Fibroblast of skin of right biceps (primary cell): ENCODE measurements around the gene WRAP73.

Experiments used
- DNase-seq: peaks from one replicate; pipeline ENCODE4 v3.0.0-alpha.2; 2013

WRAP73 gene

DNA sequence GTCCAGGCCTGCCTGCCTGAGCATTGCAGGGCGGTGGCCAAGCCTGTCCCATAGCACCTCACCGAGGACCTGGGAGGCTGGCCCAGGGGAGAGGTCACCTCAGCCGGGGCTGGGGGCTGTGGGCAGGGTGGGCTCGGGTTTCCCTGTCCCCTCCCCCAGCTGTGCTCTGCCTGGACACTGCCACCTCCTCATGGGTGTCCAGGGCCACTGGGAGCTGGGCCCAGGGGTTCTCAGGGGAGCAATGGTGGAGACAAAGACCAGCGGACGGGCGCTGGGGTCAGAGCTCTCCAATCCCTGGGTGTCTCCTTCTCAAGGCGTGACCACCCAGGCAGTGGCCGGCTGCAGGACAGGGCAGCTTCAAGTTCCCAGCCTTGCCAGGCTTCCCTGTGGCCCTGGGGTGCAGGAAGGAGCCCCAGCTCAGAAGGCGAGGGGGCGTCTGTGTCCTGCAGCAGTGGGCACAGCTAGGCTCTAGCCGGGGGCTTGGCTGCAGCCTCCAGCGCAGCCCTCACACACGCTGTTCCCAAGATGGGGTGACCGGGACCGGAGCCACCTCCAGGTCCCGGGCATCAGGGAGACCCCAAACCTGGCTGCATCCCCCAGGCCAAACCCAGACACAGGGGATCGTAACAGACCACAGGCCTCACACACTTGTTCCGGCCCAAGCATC, 31.5 kb upstream of the WRAP73 start:
- DNase-seq, result no peak

DNA sequence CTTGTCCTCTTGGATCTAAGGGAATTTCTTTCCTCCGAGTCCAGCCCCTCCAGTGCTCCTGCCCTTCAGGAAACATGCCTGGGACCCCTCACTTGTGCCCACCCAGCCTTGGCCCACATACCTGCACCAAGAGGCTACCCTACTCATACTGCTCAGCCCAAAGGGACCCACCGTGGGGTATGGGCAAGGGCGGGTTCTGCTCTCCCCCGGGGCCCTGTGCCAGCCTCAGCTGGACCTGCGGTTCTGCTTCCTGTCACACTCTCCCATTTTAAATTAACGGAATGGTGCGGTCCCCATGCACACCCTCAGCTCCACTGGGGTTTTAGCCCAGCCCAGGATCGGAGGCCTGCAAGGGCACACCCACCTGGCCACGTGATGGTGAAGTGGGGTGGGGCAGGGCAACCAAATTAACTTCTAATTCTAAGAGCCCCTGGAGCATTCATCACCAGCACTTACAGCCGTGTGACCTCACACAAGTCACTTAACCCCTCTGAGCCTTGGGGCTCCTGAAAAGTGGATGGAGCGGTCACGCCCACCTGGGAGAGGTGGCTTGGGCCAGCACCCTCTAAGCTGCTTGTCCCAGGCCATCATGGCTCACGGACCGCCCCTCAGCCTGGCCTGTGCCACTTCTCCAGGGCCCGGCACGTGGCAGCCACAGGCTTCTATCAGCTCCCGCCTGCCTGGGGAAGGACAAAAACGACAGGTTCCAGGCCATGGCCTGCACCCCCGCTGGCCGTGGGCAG, 30.8 kb upstream of the WRAP73 start:
- no peak for DNase-seq

DNA sequence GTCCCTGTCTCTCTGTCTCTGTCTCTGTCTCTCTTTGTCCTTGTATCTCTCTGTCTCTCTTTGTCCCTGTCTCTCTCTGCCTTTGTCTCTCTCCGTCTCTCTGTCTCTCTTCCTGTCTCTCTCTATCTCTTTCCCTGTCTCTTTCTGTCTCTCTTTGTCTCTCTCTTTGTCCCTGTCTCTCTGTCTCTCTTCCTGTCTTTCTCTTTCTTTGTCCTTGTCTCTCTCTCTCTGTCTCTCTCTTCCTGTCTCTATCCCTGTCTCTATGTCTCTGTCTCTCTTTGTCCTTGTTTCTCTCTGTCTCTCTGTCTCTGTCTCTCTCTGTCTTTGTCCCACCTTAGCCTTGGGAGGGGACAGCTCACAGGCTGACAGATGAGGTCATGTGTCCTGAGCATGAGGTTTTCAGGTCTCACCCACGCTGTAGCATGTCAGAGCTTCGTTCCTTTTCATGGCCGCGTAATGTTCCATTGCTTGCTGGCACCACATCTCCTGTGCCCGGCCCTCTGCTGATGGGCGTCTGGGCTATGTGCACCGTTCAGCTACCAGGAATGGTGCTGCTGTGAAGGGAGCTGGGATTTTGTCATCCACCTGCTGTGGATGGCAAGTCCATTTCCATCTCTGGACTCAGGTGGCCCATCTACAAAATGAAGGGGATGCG, 30.0 kb upstream of the WRAP73 start:
- no peak for DNase-seq

DNA sequence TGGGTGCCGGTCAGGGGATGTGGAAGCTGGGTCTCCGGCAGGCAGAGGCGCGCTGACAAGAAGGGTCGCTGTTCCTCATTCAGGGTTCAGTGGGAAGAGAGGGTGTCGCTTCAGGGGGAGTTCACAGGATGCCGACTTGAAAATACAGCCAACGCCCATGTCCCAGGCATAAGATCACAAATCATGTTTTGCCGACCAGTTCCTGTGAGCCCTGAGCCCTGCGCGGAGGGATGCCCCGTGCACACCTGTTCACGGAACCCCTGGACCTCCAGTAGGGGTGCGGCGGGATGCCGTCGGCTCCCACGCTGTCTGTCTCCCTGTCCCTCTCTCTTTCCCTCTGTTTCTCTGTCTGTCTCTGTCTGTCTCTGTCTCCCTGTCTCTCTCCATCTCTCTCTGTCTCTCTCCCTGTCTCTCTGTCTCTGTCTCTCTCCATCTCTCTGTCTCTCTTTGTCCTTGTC, 29.2 kb upstream of the WRAP73 start:
- no peak for DNase-seq

DNA sequence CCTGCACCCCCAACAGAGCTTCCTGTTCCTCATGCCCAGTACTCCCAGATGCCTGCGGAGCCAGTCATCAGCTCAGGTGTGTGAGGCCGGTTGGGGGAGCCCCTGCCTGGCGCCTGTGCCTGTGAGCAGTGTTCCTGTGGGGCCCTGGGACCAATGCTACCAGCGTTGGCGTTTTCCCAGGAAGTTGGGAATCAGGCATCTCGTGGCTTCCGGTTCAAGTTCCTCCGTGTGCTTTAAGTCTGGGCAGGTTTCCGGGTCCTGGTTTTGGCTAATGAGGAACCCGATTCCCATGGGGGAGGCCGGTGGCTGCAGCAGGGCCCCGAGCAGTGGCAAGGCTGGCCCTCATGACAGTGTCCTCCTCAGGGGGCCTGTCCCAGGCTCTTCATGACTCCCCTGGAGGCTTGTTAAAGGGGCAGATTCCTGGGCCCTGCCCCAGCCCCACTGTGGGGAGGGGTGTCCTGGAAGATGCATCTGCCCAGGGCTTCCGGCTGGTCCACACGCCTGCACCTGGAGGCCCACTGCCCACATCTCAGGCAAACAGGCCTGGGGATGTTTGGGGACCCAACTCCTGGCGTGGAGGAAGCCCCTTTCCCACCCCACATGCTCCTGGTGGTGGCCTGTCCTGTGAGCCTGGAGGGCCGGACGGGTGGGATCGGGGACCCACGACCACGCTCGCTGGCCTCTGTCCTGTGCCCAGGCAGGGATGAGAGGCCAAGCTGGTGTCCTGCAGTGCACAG, 28.6 kb upstream of the WRAP73 start:
- DNase-seq, result no peak

DNA sequence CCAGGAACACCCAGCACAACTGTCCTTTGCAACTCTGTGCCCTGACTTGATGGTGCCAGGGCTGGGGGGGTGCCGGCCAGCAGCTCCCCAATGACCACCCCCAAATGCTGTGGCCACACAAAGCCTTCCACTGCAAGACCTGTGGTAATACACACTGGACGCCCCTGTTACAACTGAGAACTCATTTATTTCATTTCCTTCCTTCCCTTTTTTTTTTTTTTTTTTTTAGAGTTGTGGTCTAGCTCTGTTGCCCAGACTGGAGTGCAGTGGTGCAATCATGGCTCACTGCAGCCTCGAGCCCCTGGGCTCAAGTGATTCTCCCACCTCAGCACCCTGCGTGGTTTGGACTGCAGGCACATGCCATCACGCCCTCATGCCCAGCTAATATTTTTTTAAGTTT, 27.6 kb upstream of the WRAP73 start:
- DNase-seq, result no peak

DNA sequence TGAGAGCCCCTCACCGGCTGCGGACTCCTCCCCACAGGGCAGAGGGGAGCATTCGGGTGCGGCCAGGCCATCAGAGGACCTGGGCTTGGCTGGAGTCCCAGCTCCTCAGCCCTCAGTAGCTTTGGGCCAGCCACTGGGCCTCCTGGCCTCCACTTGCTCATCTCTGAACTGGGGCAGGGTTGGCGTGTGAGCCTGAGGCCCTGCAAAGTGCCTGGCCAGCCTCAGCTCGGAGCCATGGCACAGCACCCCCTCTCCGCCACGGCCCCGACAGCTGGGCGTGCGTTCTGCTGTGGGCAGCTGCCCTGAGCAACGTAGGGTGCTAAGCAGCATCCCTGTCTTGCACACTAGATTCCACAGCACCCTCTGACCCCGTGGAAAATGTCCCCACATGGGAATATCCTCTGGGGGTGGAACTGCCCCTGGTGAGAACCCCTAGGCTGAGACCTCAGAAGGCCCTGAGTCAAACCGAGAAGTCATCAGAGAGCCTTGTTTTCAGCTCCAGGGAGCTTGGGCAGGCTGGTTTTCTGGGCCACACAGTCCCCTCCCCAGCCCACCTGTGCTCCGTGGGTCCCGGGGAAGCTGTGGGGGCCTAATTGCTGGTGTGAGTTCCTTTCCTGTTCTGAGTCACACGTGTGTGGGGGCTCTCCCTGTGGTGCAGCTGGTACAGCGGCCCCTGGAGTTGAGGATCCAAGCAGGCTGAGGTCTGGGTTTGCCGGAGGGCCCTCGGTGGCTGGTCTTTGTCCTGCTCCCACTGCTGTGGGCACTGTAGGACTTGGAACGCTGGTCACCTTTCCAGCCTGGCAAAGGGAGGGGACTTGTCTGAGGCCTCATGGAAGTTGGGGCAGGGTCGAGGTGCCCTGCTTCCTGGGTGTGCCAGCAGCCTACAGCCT, 26.9 kb upstream of the WRAP73 start:
- no peak for DNase-seq

DNA sequence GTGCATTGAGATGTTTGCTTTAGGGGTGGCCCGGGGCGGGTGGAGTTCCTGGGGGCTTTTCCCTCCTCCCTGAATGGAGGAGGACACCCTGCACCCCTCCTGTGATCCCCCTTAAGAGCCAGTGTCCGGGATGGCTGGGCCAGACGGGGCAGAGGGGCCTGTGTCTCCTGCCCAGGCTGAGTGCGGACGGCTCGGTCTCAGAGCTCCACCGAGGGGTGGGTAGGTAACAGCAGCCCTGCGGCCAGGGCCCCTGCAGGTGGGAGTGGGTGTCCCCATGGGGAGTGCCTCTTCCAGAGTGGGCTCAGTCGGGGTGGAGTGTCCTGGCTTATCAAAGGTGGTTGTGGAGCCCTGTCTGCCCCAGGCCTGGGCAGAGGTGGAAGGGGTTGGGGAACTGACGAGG, 25.5 kb upstream of the WRAP73 start:
- DNase-seq, result no peak

DNA sequence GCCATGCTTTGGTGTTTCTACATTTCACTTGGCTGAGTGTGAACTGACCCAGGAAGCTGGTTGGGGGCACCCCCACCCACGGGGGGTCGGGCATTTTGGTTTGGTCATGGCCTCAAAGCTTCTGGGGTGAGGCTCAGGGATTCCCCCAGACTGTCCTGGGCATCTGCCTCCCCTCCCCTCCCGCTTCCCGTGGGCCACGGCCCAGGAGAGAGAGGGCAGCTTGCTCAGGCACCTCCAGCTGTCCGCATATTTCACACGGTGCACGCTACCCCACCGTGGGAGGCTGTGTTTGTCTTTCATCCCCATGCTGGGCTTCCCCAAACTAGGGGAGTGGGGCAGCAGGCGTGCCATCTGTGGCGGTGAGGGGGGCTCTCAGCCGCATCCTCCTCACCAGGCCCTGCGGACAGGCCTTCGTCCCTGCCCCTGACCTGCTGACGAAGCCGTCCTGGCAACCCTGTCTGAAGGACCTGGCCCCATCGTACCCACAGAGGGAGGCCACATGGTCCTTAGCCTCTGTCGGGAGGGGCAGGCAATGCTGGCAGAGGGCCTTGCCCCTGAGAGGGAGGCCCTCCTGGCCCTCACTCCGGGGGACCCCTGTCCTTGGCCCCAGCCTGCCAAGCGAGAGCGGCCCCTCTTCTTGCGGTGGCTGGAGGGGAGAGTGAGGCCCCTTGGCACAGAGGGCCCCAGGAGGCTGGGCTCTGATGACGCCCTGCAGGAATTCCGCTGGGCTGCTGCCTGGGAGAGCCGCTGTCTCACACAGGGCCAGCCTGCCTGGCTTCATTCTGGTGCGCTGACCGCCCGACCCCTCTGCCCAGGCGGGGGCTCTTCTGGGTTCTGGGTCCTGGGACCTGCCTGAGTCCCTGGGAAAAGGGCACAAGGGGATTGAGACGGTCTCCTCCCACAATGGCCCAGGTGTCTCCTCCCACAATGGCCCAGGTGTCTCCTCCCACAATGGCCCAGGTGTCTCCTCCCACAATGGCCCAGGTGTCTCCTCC, 24.5 kb upstream of the WRAP73 start:
- DNase-seq, result no peak

DNA sequence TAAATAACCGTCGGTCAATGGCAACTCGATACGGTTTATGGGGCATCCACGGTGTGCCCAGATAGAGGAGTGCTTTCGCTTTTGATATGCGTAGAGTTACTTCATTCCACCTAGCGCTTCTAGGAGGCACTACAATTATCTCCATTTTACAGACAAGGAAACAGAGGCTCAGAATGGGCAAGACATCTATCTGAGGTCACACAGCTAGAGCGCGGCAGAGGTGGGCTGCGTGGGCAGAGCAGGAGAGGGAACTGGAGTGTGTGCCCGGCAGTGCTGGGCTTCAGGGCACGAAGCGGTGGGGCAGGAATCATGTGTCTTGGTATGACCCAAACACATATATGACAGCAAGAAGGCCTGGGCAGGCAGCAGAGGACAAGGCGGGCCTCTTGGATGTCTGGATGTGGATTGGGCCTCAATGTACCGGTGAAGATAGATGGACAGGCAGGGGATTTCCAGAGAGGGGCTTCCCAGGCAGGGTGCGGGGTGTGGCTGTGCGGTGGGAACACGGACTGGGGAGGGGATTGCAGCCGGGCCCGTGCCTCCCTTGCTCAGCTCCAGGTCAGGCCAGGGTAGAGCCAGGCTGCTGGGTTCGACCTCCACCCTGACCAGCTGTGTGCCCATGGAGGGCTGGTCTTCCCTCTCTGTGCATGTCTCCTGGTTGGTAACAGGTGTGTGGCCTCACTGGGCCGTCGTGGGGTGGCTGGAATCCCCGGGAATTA, 23.6 kb upstream of the WRAP73 start:
- DNase-seq, result no peak

DNA sequence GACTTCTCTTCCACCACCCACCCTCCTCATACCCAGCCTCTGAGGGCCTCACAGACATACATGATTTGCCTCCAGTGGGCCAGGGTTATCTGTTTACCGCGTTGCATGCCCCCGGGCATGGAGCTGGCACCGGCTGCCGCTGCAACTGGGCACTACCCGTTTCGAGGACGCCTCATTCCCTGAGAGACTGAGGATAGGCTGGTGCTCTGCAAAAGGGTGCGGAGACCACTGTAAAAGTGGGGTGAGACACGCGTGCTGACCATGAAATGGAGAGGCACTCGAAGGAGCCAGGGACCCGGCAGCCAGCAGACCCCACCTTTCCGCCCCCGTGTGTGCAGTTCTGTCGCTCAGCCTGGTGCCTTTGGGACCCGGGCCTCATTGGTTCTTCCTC, 23.1 kb upstream of the WRAP73 start:
- DNase-seq, result no peak

DNA sequence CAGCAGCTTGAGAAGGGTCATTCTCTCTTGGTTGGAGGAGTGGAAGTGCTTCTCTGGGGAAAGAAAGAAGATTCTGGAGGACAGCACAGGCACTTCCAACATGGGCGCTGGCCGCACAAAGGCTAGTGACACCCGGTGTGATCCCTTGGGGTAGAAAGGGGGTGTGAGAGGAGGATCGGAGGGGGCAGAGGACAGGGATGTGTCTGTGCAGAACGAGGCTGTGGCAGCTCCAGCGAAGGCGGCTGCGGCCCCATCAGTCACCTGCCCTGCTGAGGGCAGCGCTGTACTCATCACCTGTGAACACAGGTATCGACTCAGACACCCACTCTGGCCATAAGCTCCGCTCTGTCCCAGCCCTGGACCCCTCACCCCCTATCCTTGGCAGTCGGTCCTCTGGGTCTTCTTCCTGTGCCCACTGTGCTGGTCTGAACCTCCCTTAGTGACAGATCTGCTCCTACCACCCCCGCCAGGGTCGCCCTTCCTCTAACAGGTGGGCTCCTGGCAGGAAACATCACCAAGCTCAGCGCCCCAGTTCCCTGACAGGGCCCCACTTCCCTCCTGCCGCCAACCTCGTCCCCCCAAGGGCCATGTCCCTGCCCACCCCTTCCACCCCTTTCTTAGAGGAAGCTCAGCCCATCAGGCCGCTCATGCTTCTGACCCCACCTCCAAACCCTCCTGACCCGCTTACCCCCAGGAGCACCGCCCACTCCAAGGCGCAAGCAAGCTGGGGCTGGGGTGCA, 22.5 kb upstream of the WRAP73 start:
- no peak for DNase-seq

DNA sequence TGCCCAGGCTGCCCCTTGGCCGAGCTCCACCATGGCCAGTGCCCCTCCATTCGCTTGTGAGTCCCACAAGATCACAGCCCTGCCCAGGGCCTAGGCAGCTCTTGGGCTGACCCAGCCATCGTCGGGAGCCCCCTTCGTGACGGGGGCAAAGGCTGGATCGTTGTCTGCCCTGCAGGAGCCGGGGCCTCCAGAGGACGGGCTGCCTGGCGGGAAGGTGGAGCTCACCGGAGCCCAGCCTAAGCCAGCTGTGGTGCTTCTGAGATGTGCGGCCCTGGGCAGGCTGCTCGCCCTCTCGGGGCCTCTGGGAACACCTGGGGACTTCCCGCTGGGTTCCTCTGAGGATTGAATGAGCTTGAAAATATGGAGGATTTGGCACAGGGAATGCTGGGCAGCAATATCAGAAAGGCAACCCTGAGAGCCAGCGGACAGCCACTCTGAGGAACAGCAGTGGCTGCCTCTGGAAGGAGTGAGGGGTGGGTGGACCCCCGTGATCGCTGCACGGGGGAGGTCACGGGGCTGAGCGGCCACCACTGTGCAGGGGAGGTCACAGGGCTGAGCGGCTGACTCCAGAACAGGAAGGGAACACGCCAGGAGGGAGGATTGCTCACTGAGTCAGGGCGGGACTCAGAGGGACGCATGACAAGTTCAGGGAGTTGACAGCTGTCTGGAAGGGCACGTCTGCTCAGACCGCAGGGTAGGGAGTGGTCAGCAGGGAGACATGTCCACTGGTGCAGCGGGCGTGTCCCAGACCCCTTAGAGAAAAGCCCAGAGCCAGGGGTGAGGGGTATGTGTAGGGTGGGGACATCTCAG, 21.7 kb upstream of the WRAP73 start:
- DNase-seq, result no peak

DNA sequence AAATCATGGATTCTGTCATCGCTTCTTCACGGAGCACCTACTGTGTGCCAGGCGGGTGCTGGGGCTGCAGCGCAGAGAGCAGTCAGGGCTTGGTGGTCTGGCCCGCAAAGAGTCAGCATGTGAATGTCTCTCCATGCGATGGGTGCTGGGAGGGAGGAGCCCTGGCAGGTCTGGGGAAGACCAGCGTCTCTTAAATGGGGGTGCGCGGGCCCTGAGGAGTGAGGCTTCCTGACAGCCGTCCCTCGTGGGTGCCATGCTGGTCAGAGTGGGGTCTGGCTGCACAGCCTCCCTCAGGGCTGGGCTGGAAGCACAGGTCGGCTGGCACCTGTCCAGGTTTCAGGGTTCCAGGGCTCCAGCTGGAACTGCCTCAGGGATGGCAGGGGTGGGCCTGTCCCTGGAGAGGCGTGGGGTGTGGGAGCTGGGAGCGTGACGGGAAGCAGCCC, 20.9 kb upstream of the WRAP73 start:
- DNase-seq, result no peak

DNA sequence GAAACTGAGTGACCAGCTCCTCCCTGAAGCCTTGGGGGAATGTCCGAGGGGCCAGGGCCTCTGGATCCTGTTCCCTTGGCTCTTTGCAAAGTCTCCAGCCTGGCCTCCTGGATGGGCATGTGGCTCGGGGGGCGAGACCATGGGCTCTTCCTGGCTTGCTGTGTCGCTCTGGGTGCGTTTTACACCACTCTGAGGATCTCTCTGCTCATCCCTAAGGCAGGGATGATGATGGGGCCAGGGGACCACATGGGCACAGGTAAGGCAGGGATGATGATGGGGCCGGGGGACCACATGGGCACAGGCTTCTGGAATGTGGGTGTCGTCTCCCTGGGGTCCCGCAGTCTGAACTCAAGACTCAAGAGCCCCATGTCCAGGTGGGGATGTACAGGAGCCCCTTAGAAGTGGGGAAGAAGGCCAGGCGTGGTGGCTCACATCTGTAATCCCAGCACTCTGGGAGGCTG, 20.1 kb upstream of the WRAP73 start:
- DNase-seq, result no peak

DNA sequence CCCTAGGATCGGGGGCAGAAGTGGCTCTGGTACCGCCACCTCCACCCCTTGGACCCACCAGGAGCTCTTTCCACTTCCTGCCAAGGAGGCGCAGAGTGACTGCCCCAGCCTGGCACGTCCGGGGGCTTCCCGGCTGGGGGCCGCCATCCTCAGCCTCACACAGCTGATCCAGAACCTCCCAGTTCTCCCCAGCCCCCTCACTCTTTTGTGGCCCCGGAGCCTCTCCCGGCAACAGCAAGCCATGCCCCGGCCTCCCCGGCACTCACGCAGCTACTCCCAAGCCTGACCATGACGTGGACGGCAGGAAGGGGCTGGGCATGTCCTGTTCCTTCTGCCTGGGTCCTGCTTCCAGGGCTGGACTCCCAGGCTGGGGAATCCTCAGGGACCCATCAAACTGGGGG, 19.5 kb upstream of the WRAP73 start:
- no peak for DNase-seq

DNA sequence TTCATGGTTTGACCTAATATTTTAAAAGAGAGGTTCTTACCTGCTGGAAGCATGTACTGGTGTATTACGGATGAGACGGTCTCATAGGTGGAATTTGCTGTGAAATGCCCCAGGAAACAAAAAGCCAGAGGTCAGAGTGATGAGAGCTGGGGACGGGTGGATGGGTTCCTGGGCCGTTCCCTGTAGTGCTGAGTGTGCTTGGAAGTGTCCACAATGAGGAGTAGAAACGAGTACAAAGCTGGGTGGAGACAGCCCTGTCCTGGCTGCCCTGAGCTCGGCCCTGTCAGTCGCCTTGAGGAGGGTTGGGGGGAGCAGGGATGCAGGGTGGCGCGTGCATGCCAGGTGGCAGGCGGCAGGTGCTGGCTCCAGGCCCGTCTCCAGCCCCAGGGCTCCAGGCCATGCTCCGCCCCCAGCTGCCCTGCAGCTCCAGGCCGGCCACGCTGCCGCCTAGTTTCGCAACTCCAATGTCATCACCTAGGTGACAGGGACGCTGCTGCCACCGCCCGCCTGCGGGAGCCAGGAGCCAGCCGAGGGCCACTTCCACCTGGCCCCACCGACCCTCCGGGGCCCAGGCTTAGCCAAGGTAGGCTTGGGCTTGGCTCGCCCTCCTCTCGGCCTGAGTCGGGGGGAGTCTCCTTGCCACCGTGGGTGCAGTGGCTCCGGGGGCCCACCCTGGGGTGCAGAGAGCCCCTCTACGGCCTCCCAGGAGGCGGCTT, 18.8 kb upstream of the WRAP73 start:
- DNase-seq, result no peak

DNA sequence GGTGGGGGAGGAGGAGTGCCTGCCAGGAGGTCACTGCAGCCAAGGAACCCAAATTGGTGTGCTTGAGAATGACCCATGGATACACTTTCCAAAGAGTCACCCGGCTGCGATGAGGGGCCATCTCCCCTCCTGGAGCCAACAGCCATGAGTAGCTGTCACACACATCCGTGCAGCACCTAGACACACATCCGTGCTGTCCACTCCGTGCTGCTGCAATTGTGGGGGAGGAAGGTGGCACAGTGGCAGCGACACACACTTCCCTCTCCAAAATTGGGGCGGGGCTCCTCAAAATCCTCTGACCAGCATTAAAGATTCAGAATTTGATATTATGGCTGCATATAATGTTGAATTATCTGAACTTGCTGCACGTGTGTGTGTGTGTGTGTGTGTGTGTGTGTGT, 18.2 kb upstream of the WRAP73 start:
- DNase-seq, result no peak
